GM12878 (cell line): Measurements from ENCODE around the gene ARL16. TPM values are rescaled to one million over a fixed set of nuclear protein-coding genes. Genes with fewer than 3 reads are reported as not detected.
A peak's percentile ranks its signal among the peaks of the same experiment; 100 is the strongest.

Experiments
- BACH1 ChIP-seq: fragments of 450-650 bp; IDR thresholded peaks from 2 replicates; pipeline ENCODE4 v1.6.1; 2017; ENCODE audit warnings: mild to moderate bottlenecking, borderline replicate concordance
- BCLAF1 ChIP-seq: fragments of 450-650 bp; IDR thresholded peaks from 2 replicates; pipeline ENCODE4 v1.6.1; 2017; ENCODE audit warnings: antibody characterized with exemption, mild to moderate bottlenecking, moderate library complexity
- BHLHE40 ChIP-seq, 2 experiments: fragments of 450-650 bp in 1 of 2; IDR thresholded peaks; 2 replicates each; pipeline ENCODE4 v1.6.1; 2011 to 2017; ENCODE audit warnings: low read depth in 2 of 2, borderline replicate concordance in 1 of 2, improper control_type of control experiment in 1 of 2, low read length in 1 of 2, mild to moderate bottlenecking in 1 of 2
- CBFB ChIP-seq: IDR thresholded peaks from 2 replicates; pipeline ENCODE4 v1.6.1; 2016; ENCODE audit warnings: antibody characterized with exemption, low read depth
- CREM ChIP-seq: IDR thresholded peaks from 2 replicates; pipeline ENCODE4 v1.6.1; 2014; ENCODE audit warnings: antibody characterized with exemption, low read depth
- GABPA ChIP-seq: IDR thresholded peaks from 2 replicates; pipeline ENCODE4 v1.6.1; 2014; ENCODE audit warnings: antibody characterized with exemption, low read depth, mild to moderate bottlenecking, inconsistent platforms
- IRF4 ChIP-seq: IDR thresholded peaks from 2 replicates; pipeline ENCODE4 v1.6.1; 2011; ENCODE audit warnings: low read depth, low read length
- MTA2 ChIP-seq: fragments of 450-650 bp; IDR thresholded peaks from 2 replicates; pipeline ENCODE4 v1.6.1; 2016; ENCODE audit warnings: low read depth, mild to moderate bottlenecking, moderate library complexity
- NBN ChIP-seq: fragments of 450-650 bp; IDR thresholded peaks from 2 replicates; pipeline ENCODE4 v1.6.1; 2016
- PML ChIP-seq: IDR thresholded peaks from 2 replicates; pipeline ENCODE4 v1.6.1; 2012; ENCODE audit warnings: low read length, inconsistent platforms
- POLR2A ChIP-seq: IDR thresholded peaks from 2 replicates; pipeline ENCODE4 v1.6.1; 2011; ENCODE audit warnings: low read depth, mild to moderate bottlenecking, low read length
- PRDM15 ChIP-seq: fragments of 450-650 bp; formaldehyde crosslinking; IDR thresholded peaks from 2 replicates; pipeline ENCODE4 v1.4.0; 2020; ENCODE audit warnings: mild to moderate bottlenecking, moderate library complexity
- RAD21 ChIP-seq: IDR thresholded peaks from 2 replicates; pipeline ENCODE4 v1.6.1; 2011; ENCODE audit warnings: mild to moderate bottlenecking, low read depth, low read length, moderate library complexity; ENCODE audit not compliant: insufficient read depth
- RELA ChIP-seq: fragments of 450-650 bp; IDR thresholded peaks from 2 replicates; pipeline ENCODE4 v1.8.0; 2014; ENCODE audit warnings: borderline replicate concordance; ENCODE audit not compliant: partially characterized antibody
- SMARCA5 ChIP-seq: fragments of 450-650 bp; IDR thresholded peaks from 2 replicates; pipeline ENCODE4 v1.6.1; 2017; ENCODE audit warnings: mild to moderate bottlenecking
- TBL1XR1 ChIP-seq: IDR thresholded peaks from 2 replicates; pipeline ENCODE4 v1.6.1; 2012; ENCODE audit warnings: low read depth, low read length, improper control_type of control experiment
- WRNIP1 ChIP-seq: IDR thresholded peaks from 2 replicates; pipeline ENCODE4 v1.6.1; 2011; ENCODE audit warnings: low read depth, low read length, improper control_type of control experiment, borderline replicate concordance
- ZBTB11 ChIP-seq: fragments of 450-650 bp; formaldehyde crosslinking; IDR thresholded peaks from 2 replicates; pipeline ENCODE4 v1.5.0; 2022; ENCODE audit warnings: mild to moderate bottlenecking, missing genetic modification characterization
- polyA plus RNA-seq, 11 experiments: library from polyadenylated mRNA; depleted of rRNA in 4 of 11; unstranded in 6 of 11; stranded (reverse) in 5 of 11; fragments of >200 nt; fragmentation: Nextera tagmentation in 4 of 11; fragmentation: Illumina TruSeq in 1 of 11; extraction: Ambion mirVana in 4 of 11; extraction: Trizol in 1 of 11; gene quantifications; 1 replicate in 1 of 11; 2 replicates in 10 of 11; pipeline versions ENCODE4 v1.2.1 to v1.2.3, GENCODE V29; 2011 to 2016; ENCODE audit warnings: inconsistent platforms in 2 of 11, missing spikeins in 2 of 11, low read depth in 1 of 11
- total RNA-seq, 4 experiments: library from RNA; depleted of rRNA in 3 of 4; stranded (reverse); fragments of >200 nt in 3 of 4; fragmentation: Illumina TruSeq in 1 of 4; extraction: Trizol in 1 of 4; gene quantifications; 2 replicates each; pipeline versions ENCODE4 v1.2.1 to v1.2.3, GENCODE V29; 2013 to 2021

ARL16 gene
- total and polyA plus RNA-seq, 10 of the 15 experiments (the other 5 are each of a cell fraction or from before 2014, with no cell fraction given): 4.7 to 47.6 (median 30.9) TPM

DNA sequence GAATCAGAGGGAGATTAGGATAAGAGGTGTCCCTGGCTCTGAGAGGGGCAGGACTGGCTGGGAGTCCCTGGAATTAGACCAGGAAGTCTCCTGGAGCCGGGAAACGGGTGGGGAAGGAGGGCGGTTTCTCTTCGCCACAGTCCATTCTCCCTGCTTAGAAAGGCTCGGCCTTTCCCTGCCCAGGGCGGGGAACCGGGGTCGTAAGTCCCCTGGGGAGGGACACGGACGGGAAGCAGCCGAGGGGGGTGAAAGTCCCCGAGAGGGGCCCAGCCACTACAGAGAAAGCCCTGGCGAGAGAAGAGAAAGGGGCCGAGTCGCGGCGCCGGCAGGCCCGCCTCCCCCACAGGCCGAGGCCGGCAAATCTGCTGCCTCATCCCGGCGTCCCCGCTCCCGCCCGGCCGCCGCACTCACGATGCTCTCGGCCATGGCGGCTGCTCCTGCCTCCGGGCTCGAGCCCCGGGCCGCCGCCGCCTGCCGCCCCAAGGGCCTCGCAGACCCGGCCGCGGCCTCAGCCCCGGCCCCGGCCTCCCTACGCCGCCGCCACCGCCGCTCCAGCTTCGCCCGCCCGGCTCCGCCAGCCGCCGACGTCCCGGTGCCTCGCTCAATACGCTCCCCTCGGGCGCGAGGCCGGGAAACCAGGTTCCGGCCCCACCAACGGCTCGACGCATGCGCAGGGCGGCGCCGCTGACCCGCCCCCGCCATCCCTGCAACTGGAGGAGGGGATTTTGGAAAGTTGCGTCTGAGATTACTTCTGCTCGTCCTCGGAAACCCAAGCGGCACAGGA lies 46.9 kb downstream of the ARL16 start, which contains the start of the genes NPLOC4 and TSPAN10 (continued):
- 0 out of 2 replicates have a peak, but pooled peaks have one; percentile 57 for TF ChIP-seq BCLAF1
- TF ChIP-seq CREM: peak; percentile 68; the same call in 1 of the 2 replicates
- peak; percentile 89 for TF ChIP-seq RELA
- TF ChIP-seq TBL1XR1: no peak
- 0 out of 2 replicates have a peak, but pooled peaks have one; percentile 40 for TF ChIP-seq WRNIP1
- TF ChIP-seq BHLHE40 (IDR thresholded peaks at IDR 0.05; ENCODE audit: borderline replicate concordance in 1 of 2, low read depth in 2 of 2, low read length in 1 of 2): peak in 1 of 2 experiments; percentile 65; a peak in 2 of 4 replicates
- TF ChIP-seq POLR2A: peak; percentile 87
- TF ChIP-seq NBN: 0 out of 2 replicates have a peak, but pooled peaks have one; percentile 42
- TF ChIP-seq GABPA: peak; percentile 82
- TF ChIP-seq MTA2: no peak
- TF ChIP-seq SMARCA5: peak; percentile 95
- peak; percentile 96 for TF ChIP-seq ZBTB11 (CRISPR knock-in tag)
- 0 out of 2 replicates have a peak, but pooled peaks have one; percentile 10 for TF ChIP-seq RAD21
- no peak for TF ChIP-seq PRDM15 (CRISPR knock-in tag)
- peak; percentile 94 for TF ChIP-seq BACH1
- no peak for TF ChIP-seq PML
- no peak for TF ChIP-seq IRF4
- no peak for TF ChIP-seq CBFB
